NCI-H1092 treated with DMSO at 0.1 percent for 48 hours (cell line): ENCODE results near the gene CAPN13.

ENCODE experiments used
- DNase-seq: peaks from one replicate; lab custom pipeline; 2025; lab: John Stamatoyannopoulos, UW

Gene CAPN13

GRCh38 chr2:30730736-30731647 lies 76.3 kb downstream of the CAPN13 start:
- DNase-seq, result no peak

- no peak for DNase-seq
Observed at GRCh38 chr2:30729031-30729430, 78.2 kb downstream of the CAPN13 start.

GRCh38 chr2:30722936-30723725 lies 84.1 kb downstream of the CAPN13 start:
- no peak for DNase-seq

- no peak for DNase-seq
Observed at GRCh38 chr2:30721668-30722647, 85.3 kb downstream of the CAPN13 start.

GRCh38 chr2:30721241-30721640 lies 86.0 kb downstream of the CAPN13 start:
- no peak for DNase-seq

GRCh38 chr2:30717081-30717650 lies 90.1 kb downstream of the CAPN13 start:
- DNase-seq, result no peak

- no peak for DNase-seq
Observed at GRCh38 chr2:30716123-30716900, 90.9 kb downstream of the CAPN13 start.

- no peak for DNase-seq
Observed at GRCh38 chr2:30714811-30715709, 92.2 kb downstream of the CAPN13 start.

- no peak for DNase-seq
Observed at GRCh38 chr2:30713698-30714097, 93.5 kb downstream of the CAPN13 start.

- DNase-seq, result peak; percentile 71
Observed at GRCh38 chr2:30711646-30712085, 95.6 kb downstream of the CAPN13 start.

- no peak for DNase-seq
Observed at GRCh38 chr2:30710461-30710860, 96.8 kb downstream of the CAPN13 start.

GRCh38 chr2:30710016-30710415 lies 97.2 kb downstream of the CAPN13 start:
- DNase-seq, result no peak

- DNase-seq, result no peak
Observed at GRCh38 chr2:30709516-30709915, 97.7 kb downstream of the CAPN13 start.

- DNase-seq, result no peak
Observed at GRCh38 chr2:30708491-30709290, 98.6 kb downstream of the CAPN13 start.

- DNase-seq, result no peak
Observed at GRCh38 chr2:30707304-30707903, 99.8 kb downstream of the CAPN13 start.

- peak; percentile 41 for DNase-seq
Observed at GRCh38 chr2:30706534-30707303, 100.5 kb downstream of the CAPN13 start.

- DNase-seq, result no peak
Observed at GRCh38 chr2:30705711-30706533, 101.3 kb downstream of the CAPN13 start.
